GM12875 (cell line): ENCODE data around the gene GANC.

ENCODE experiments used
- H3K4me3 ChIP-seq: one replicate; pipeline ENCODE4 v1.5.1; 2011; ENCODE audit warnings: low read depth, low read length, control low read depth
- TF ChIP-seq, protein P1 (sequence below): IDR thresholded peaks from 2 replicates; pipeline ENCODE4 v1.5.1; 2011; ENCODE audit warnings: low read depth, mild to moderate bottlenecking, control low read depth, inconsistent platforms, low read length, moderate library complexity, borderline replicate concordance; ENCODE audit not compliant: insufficient read depth

The GANC gene

GRCh38 chr15:42403389-42403788 lies 130.4 kb downstream of the GANC start:
- no peak overlapping the region for H3K4me3 ChIP-seq
- TF ChIP-seq, protein P1, sequence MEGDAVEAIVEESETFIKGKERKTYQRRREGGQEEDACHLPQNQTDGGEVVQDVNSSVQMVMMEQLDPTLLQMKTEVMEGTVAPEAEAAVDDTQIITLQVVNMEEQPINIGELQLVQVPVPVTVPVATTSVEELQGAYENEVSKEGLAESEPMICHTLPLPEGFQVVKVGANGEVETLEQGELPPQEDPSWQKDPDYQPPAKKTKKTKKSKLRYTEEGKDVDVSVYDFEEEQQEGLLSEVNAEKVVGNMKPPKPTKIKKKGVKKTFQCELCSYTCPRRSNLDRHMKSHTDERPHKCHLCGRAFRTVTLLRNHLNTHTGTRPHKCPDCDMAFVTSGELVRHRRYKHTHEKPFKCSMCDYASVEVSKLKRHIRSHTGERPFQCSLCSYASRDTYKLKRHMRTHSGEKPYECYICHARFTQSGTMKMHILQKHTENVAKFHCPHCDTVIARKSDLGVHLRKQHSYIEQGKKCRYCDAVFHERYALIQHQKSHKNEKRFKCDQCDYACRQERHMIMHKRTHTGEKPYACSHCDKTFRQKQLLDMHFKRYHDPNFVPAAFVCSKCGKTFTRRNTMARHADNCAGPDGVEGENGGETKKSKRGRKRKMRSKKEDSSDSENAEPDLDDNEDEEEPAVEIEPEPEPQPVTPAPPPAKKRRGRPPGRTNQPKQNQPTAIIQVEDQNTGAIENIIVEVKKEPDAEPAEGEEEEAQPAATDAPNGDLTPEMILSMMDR = no peak

- no peak overlapping the region for H3K4me3 ChIP-seq
- TF ChIP-seq, protein P1 = no peak
These were observed 131.6 kb downstream of the GANC start for GRCh38 chr15:42404461-42405235.

GRCh38 chr15:42405863-42406482 lies 133.0 kb downstream of the GANC start:
- TF ChIP-seq, protein P1 = no peak
- H3K4me3 ChIP-seq = no peak overlapping the region
